ENCODE results near the gene WDR72. TPM values are rescaled to one million over a fixed set of nuclear protein-coding genes. Genes with fewer than 3 reads are reported as not detected.

WDR72 gene
- polyA plus RNA-seq, 1 donor from 2014 or later: 0.05 TPM

GRCh38 chr15:53581513-53581912, 177.9 kb downstream of the WDR72 start:
- Histone ChIP-seq H3K9me2 (ENCODE audit: insufficient read depth, low read length) (no peaks in the 10 kb centered on the region), H3K27ac (ENCODE audit: low read length) (no peak overlapping the region), H3K9ac (ENCODE audit: low read length) (no peak overlapping the region), H3K36me3 (ENCODE audit: insufficient read depth, low read length) (no peaks in the 10 kb centered on the region), H3K9me3 (ENCODE audit: low read length) (no peaks in the 10 kb centered on the region), H2AFZ (ENCODE audit: low read depth, low read length) (no peak overlapping the region), H3F3A (ENCODE audit: insufficient read depth, low read length, poor library complexity, severe bottlenecking) (no peaks in the 10 kb centered on the region), H3K4me3 (ENCODE audit: low read length) (no peak overlapping the region), H3K79me2 (replicated peaks; ENCODE audit: insufficient read depth, low read length) (no peaks in the 10 kb centered on the region), H3K27me3 (ENCODE audit: insufficient read depth, low read depth, low read length) (no peaks in the 10 kb centered on the region), H4K20me1 (ENCODE audit: insufficient read depth) (no peaks in the 10 kb centered on the region), H3K4me2 (ENCODE audit: low read length) (no peak overlapping the region)
- TF ChIP-seq EP300 (conservative IDR thresholded peaks at IDR 0.05; ENCODE audit: poor library complexity, severe bottlenecking): no peak
- no peak for TF ChIP-seq RAD21 (conservative IDR thresholded peaks at IDR 0.05)
- no peak for TF ChIP-seq REST (IDR thresholded peaks at IDR 0.05; ENCODE audit: borderline replicate concordance)
- TF ChIP-seq CTCF (IDR thresholded peaks at IDR 0.05; ENCODE audit: poor library complexity, severe bottlenecking): no peak
- TF ChIP-seq EZH2 (IDR thresholded peaks at IDR 0.05; ENCODE audit: borderline replicate concordance, insufficient read depth, low read length, poor library complexity, severe bottlenecking): no peak
- TF ChIP-seq TAF1 (IDR thresholded peaks at IDR 0.05; ENCODE audit: low read depth): no peak
- no peak for TF ChIP-seq POLR2AphosphoS5 (IDR thresholded peaks at IDR 0.05)

GRCh38 chr15:53580366-53580765, 179.1 kb downstream of the WDR72 start:
- no peak overlapping the region for H2AFZ ChIP-seq (ENCODE audit: low read depth, low read length)
- H3K79me2 ChIP-seq (replicated peaks; ENCODE audit: insufficient read depth, low read length): no peaks in the 10 kb centered on the region
- H3K9me2 ChIP-seq (ENCODE audit: insufficient read depth, low read length): no peaks in the 10 kb centered on the region
- H3F3A ChIP-seq (ENCODE audit: insufficient read depth, low read length, poor library complexity, severe bottlenecking): no peaks in the 10 kb centered on the region
- H3K9me3 ChIP-seq (ENCODE audit: low read length): no peaks in the 10 kb centered on the region
- no peaks in the 10 kb centered on the region for H3K36me3 ChIP-seq (ENCODE audit: insufficient read depth, low read length)
- TF ChIP-seq RAD21 (conservative IDR thresholded peaks at IDR 0.05): no peak
- TF ChIP-seq EZH2 (IDR thresholded peaks at IDR 0.05; ENCODE audit: borderline replicate concordance, insufficient read depth, low read length, poor library complexity, severe bottlenecking): no peak
- TF ChIP-seq POLR2AphosphoS5 (IDR thresholded peaks at IDR 0.05): no peak
- no peak for TF ChIP-seq SMC3 (conservative IDR thresholded peaks at IDR 0.05; ENCODE audit: poor library complexity)
- TF ChIP-seq TAF1 (IDR thresholded peaks at IDR 0.05; ENCODE audit: low read depth): no peak
- no peak for TF ChIP-seq CTCF (IDR thresholded peaks at IDR 0.05; ENCODE audit: poor library complexity, severe bottlenecking)
- no peak for TF ChIP-seq EP300 (conservative IDR thresholded peaks at IDR 0.05; ENCODE audit: poor library complexity, severe bottlenecking)
- TF ChIP-seq REST (IDR thresholded peaks at IDR 0.05; ENCODE audit: borderline replicate concordance): no peak
- TF ChIP-seq MXI1 (conservative IDR thresholded peaks at IDR 0.05; ENCODE audit: poor library complexity, severe bottlenecking): no peak
- no peaks in the 10 kb centered on the region for H4K20me1 ChIP-seq (ENCODE audit: insufficient read depth)
- no peak overlapping the region for H3K27ac ChIP-seq (ENCODE audit: low read length)
- H3K4me3 ChIP-seq (ENCODE audit: low read length): no peak overlapping the region
- H3K27me3 ChIP-seq (ENCODE audit: insufficient read depth, low read depth, low read length): no peaks in the 10 kb centered on the region
- no peak overlapping the region for H3K9ac ChIP-seq (ENCODE audit: low read length)
- H3K4me2 ChIP-seq (ENCODE audit: low read length): no peak overlapping the region

Data from neural cell (in vitro differentiated cells).